ENCODE measurements around the gene CHRNA4.

The CHRNA4 gene

GRCh38 chr20:63331741-63332400, 29.3 kb downstream of the CHRNA4 start:
- no peak for DNase-seq

GRCh38 chr20:63330940-63331339, 30.2 kb downstream of the CHRNA4 start:
- no peak for DNase-seq

DNA sequence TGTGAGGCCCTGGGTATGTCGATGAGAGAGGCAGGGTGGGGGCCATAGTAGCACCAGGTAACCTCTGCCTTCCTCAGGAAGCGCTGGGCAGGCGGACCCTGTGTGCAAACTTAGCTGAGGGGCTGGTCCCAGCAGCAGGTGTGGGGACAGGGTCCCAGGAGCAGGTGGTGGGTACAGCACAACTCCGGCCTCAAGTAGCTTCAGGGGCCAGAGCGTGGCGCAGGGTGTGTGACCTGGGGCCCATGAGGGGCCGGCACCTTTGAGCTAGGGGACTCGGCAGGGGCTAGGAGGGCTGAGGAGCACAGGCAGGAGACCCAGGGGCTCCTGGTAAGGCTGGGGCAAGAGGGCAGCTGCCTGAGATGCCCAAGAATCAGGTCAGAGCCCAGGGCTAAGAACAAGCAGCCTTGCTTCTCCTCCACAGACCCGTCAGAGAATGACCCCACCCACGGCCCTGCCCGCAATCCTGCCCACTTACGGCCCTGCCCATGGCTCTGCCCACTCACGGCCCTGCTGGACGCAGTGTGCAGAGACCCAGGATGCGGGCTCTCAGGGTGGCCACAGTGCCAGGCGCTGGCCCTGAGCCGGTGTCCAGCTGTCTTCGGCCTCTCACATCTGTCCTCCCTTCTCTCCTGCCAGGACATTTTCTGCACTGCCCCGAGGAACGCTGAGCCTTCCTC, 30.9 kb downstream of the CHRNA4 start:
- DNase-seq: no peak

DNA sequence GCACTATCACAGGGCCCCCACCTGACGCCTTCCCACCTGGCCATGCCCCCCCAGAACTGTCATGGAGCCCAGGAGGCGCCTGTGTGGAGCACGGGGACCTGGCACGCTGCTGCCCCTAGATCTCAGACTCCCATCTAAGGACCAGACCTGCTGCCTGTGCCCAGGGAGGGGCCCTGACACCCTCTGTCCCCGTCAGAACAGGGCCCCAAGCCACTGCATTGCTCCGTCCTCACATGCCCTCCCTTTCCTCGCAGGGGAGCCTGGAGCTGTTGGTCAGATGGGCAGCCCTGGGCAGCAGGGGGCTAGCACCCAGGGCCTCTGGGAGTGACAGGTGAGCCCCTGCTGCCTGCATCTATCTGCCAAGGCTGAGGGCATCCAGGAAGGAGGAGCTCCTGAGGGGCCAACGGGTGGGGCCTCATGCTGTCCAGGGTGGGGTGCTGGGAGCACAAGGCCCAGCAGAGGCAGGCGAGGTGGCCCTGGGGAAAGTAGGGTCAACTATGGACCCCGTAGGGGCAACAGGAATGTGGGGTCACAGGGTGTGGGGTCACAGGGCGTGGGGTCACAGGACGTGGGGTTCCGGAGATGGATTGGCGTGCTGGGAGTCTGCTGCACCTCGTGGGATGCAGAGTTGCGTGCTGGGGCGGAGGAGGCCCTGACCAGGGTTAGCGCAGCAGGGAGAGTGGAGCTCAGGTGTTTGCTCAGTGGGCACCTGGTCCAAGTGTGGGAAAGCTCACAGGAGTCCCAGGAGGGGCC, 31.6 kb downstream of the CHRNA4 start:
- no peak for DNase-seq

- DNase-seq: no peak
Observed at GRCh38 chr20:63328718-63329275, 32.4 kb downstream of the CHRNA4 start.

DNA sequence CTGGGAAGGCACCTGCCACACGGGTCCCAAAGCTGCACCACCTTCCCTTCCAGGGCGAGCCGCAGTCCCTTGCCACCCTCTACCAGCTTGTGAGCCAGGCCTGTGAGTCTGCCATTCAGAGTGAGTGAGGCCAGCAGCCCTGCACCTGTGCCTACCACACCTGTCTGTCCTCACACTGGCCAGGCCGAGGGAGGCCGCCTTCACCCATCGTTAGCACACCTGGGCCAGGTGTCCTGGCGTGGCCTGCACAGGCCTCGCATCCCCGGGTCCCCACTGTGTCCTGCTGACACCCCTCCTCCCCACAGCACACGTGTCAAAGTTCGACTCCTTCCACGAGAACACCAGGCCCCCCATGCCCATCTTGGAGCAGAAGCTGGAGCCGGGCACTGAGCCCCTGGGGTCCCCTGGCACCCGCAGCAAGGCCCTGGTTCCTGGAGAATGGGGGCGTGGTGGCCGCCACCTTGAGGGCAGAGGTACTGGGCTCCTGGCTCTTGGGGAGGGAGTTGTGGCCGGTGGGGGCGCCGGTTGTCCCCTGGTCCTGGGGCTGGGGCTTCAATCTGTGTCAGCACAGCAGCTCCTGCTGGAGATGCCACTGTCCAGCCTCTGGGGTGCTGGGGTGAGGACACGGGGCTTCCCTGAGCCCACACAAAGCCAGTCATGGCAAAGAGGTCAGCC, 33.0 kb downstream of the CHRNA4 start:
- DNase-seq: no peak

DNA sequence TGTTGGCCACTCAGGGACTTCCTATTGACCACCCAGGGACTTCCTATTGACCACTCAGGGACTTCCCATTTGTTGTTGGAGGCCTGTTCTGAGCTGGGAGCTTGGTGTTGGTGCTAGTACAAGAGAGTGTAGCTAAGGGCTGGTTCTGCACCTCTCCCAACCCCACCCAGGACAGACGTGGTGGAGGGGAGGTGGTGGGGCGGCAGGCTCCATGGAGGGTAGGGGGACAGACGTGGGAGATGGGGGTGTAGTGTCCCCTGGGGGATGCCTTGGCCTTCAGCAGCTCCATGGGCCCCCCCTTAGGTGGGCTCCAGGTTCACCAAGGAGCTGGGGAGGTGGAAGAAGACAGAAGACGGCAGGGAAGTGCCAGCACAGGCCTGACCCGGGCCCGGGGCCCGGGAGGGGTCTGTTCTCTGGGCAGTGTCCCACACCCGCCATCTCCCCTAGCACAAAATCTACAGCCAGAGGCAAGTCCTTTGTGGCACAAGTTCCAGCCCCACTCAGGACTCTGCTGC, 33.9 kb downstream of the CHRNA4 start:
- peak in 1 of 2 donors; percentile 1 for DNase-seq

DNA sequence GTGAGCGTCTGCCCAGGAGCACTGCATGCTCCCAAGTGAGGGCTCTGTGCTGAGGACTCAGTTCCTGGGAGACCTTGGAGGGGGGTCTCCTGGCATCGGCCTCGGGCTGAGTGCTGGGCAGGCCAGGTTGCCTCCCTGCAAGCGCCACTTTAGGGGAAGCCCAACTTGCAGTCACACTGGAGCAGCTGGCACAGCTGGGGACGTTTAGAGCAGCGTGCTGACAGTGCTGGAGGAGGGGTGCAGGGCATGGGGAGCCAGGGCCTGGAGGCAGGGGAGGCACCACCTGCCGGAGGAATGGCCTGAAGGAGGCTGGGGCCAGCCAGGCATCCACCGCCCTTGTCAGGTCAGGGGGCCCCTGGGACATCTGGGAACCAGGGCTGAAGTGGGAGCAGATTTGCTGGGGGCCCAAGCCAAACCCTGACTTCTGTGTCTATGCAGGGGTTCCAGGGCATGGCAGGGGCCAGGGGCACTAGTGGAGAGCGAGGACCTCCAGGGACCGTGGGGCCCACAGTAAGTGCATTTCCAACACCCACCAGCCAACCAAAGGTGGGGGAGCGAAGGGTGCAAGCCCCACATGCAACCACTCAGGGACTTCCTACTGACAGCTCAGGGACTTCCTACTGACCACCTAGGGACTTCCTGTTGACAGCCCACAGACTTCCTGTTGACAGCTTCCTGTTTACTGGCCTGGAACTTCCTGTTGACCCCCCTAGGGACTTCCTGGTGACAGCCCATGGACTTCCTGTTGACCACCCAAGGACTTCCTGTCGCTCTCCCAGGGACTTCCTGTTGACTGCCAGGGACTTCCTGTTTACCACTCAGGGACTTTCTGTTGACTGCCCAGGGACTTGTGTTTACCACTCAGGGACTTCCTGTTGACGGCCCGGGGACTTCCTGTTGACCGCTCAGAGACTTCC, 34.6 kb downstream of the CHRNA4 start:
- peak; percentile 5 to 38 for DNase-seq

GRCh38 chr20:63325554-63326313, 35.4 kb downstream of the CHRNA4 start:
- no peak for DNase-seq

- no peak for DNase-seq
Observed at GRCh38 chr20:63325021-63325471, 36.1 kb downstream of the CHRNA4 start.

GRCh38 chr20:63323357-63323981, 37.7 kb downstream of the CHRNA4 start:
- no peak for DNase-seq

DNA sequence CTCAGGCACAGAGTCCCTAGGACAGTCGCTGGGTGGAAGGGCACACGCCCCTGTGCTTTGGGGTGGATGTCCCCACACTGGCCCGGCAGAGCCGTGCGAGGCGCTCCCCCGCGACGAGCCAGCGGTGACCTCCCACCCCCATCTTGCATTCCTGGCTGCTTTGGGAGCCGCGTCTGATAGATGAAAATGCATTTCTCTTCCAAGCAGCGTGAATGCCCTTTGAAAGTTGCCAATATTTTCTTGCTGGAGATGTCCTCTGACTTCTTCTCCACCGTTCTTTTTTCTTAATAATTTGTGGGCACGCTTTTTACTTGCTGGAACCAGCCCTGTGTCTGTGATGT, 38.2 kb downstream of the CHRNA4 start:
- no peak for DNase-seq

DNA sequence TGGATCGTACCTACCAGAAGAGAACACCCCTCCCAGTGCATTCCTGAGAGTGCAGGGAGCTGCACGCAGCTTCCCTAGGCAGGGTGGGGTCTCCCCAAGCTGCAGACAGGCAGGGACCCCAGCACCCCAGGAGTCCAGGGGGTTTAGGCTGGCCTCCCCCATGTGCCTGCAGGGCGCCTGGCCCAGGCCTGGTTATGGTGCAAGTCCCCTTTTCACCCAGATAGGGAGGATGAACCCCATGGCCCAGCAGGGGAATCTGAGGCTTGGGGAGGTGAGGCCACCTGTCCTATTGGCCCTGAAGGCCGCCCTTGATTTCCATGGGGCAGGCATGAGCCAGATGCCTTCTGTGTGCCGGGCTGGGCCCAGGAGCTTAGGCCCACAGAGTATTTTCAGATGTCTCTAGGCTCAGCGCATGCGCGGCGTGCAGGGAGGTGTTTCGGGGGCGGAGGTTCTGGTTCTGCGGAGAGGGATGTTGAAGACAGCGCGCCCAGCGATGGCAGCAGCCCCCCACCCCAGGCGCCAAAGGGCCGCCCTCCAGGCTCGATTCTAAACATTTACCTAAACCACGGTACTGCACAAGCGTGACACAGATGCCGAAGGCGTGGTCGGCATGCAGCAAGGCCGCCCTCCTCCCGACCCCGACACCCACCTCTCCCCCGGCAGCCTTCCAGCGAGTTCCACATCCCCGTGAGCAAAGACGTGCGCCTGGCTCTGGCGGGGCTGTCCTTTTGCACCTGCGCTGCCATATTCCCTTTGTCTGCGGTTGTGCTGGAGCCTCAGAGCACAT, 38.8 kb downstream of the CHRNA4 start:
- DNase-seq: no peak

DNA sequence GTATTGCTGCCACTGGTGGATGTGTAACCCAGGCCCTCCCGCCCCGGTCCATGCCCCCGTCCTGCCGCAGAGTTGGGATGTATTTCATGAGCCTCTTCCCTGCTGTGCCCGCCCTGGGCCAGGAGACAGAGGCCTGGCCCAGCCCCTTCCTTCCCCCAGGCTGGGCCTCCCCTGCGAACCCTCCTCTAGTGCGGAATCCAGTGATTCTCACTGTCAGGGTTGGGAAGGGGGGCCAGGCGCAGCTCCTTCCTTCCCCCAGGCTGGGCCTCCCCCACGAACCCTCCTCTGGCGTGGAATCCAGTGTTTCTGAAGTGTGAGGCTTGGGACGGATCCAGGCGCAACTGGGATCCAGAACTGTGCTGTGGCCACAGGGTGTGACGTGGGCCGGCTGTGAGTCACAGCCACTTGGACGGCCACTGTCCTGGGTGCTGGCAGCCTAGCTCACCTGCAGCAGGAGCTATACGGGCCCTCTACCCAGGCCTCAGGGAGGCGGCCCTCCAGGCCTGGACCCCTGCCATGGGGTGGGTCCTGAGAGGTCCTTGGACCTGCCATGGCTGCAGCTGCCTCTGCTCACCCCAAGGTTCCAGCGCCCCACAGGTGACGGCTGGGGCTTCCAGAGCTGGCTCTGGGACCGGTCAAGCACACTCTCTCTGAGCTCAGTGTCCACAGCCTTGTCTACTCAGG, 39.9 kb downstream of the CHRNA4 start:
- no peak for DNase-seq

DNA sequence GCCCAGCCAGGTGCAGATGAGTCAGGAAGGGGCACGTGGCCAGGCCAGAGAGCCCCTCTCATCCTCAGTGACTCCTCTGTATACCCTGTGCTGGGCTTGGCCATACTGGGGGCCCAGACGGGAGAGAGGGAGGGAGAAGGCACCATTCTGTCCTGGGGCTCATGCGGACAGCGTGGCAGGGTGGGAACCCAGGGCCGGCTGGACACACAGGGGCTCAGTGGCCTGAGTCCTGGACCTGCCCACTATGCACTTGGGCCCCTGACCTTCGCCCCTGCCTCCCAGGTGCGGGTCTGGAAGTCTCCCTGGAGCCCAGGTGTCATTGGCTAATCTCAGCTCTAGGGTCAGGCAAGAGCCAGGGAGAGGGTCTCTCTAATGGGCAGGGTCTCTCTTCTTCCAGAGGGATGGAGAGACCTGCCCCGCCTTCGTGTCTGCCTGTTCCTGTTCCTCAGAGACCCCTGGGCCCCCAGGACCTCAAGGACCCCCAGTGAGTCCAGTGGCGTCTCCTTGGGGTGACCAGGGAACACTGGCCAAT, 40.5 kb downstream of the CHRNA4 start:
- no peak for DNase-seq

GRCh38 chr20:63320041-63320511, 41.1 kb downstream of the CHRNA4 start:
- DNase-seq: no peak

GRCh38 chr20:63319164-63320040, 41.7 kb downstream of the CHRNA4 start:
- DNase-seq: no peak
